ENCODE measurements around the gene ZNF436.

GRCh38 chr1:23341931-23342692 is 27.5 kb downstream of the ZNF436 start:
- TF ChIP-seq POLR2AphosphoS5 (IDR thresholded peaks at IDR 0.05; ENCODE audit: insufficient read depth, low read depth, low read length) (no peak), MAX (IDR thresholded peaks at IDR 0.05; ENCODE audit: insufficient read depth, insufficient read length) (no peak), CTCF (IDR thresholded peaks at IDR 0.05; ENCODE audit: extremely low read depth in 1 of 2, insufficient read depth in 1 of 2, low read depth in 1 of 2, low read length in 2 of 2) (no peak), EZH2 (IDR thresholded peaks at IDR 0.05; ENCODE audit: borderline replicate concordance, low read depth, low read length, severe bottlenecking) (no peak), POLR2A (IDR thresholded peaks at IDR 0.05; ENCODE audit: low read depth, low read length) (peak; percentile 33)
